Mammary epithelial cell (primary cell): ENCODE data around the gene GPC5.

ENCODE experiments used
- CTCF ChIP-seq, 2 donors: IDR thresholded peaks in 1 of 2; conservative IDR thresholded peaks in 1 of 2; 2 replicates each; pipeline ENCODE4 v1.5.1; 2011 to 2012; ENCODE audit warnings: inconsistent platforms in 2 of 2, low read length in 2 of 2, mild to moderate bottlenecking in 2 of 2, control low read depth in 1 of 2, low read depth in 1 of 2; ENCODE audit not compliant: insufficient read depth in 1 of 2; ENCODE audit errors: extremely low read depth in 1 of 2
- EZH2 ChIP-seq: IDR thresholded peaks from 2 replicates; pipeline ENCODE4 v1.6.1; 2012; ENCODE audit warnings: low read length, inconsistent platforms, borderline replicate concordance

- TF ChIP-seq CTCF (conservative IDR thresholded peaks at IDR 0.05 in 1 of 2, IDR thresholded peaks at IDR 0.05 in 1 of 2; ENCODE audit: extremely low read depth in 1 of 2, insufficient read depth in 1 of 2, low read depth in 1 of 2, low read length in 2 of 2) (no peak), EZH2 (no peak)
Observed at GRCh38 chr13:91701975-91702374, 303.6 kb downstream of the GPC5 start.
